Measurements from ENCODE around the gene ADGRL1.

GRCh38 chr19:14114439-14114838 lies 91.5 kb downstream of the ADGRL1 start:
- no peak for TF ChIP-seq CTCF (IDR thresholded peaks at IDR 0.05)
- no peak for TF ChIP-seq POLR2A (IDR thresholded peaks at IDR 0.05)
- no peak for TF ChIP-seq POLR2AphosphoS5 (IDR thresholded peaks at IDR 0.05)

Measured in breast epithelium (tissue), 3 donors.